DMS114 treated with DMSO at 0.1 percent for 48 hours (cell line): Measurements from ENCODE around the gene CYTH4.
A peak's percentile ranks its signal among the peaks of the same experiment; 100 is the strongest.
"Not testable (repeated sequence)": the region's sequence is repeated elsewhere in the genome, so short reads cannot be mapped to it uniquely, and the experiment has no call there.

Experiments
- DNase-seq: peaks from one replicate; lab custom pipeline; 2025; ENCODE audit not compliant: unreplicated experiment; lab: John Stamatoyannopoulos, UW

The CYTH4 gene

DNA sequence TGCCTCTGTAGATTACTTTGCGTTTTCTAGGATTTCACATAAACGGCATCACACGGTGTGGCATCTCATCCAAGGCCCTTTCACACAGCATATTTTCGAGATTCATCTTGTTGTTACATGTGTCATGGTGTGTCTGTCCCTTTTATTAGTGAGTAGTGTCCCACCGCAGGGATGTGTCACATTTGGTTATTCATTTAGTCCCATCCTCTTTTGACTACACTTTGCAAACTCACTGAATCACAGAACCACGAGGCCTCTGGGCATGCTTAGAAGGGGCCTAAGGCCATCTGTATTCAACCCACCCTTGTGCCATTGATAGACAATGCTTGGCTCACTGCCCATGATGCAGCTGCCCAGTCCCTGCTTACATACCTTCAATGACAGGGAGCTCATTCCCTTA lies 34.1 kb upstream of the CYTH4 start:
- DNase-seq, result no peak

DNA sequence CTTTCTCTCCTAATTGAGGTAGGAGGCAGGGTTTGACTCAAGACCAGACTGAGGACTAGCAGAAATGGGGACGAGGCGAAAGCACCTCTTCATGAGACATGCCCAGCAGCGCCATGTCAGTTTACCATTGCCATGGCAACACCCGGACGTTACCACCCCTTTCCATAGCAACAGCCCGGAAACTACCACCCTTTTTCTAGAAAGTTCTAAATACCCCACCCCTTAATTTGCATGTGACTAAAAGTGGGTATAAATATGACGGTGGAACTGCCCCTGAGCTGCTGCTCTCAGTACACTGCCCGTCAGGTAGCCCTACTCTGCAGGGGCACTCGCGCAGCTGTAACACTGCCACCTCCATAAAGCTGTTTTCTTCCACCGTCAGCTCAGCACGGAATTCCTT lies 32.3 kb upstream of the CYTH4 start:
- no peak for DNase-seq

DNA sequence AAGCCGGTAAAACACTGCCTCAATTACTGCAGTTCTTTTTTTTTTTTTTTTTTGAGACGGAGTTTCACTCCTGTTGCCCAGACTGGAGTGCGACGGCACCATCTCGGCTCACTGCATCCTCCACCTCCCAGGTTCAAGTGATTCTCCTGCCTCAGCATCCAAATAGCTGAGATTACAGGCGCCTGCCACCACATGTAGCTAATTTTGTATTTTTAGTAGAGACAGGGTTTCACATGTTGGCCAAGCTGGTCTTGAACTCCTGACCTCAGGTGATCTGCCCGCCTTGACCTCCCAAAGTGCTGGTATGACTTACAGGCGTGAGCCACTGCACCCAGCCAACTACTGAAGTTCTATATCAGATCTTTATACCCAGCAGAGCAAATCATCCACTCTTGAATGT lies 30.5 kb upstream of the CYTH4 start:
- not testable (repeated sequence) for DNase-seq

DNA sequence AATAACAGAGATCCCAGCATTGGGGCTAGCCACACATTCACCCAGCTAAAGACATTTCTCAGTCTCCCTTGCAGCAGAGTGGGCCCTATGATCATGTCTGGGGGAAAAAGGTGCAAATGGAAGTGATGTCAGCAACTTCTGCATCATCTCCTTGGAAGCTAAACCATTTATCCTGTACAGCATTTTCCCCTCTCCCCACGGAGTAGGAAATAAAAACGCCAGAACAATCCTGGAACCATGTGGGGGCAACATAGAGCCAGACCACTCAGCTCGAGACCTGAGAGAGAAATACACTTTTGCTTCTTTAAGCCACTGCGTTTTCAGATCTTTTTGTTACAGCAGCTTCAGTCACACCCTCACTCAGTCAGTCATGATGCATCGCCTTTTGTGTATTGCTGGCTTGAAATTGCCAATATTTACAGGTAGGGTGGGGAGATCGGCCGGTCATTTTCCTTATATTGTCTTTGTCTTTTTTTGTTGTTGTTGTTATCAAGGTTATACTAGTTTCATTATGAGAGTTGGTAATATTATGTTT lies 29.1 kb upstream of the CYTH4 start:
- DNase-seq, result no peak

DNA sequence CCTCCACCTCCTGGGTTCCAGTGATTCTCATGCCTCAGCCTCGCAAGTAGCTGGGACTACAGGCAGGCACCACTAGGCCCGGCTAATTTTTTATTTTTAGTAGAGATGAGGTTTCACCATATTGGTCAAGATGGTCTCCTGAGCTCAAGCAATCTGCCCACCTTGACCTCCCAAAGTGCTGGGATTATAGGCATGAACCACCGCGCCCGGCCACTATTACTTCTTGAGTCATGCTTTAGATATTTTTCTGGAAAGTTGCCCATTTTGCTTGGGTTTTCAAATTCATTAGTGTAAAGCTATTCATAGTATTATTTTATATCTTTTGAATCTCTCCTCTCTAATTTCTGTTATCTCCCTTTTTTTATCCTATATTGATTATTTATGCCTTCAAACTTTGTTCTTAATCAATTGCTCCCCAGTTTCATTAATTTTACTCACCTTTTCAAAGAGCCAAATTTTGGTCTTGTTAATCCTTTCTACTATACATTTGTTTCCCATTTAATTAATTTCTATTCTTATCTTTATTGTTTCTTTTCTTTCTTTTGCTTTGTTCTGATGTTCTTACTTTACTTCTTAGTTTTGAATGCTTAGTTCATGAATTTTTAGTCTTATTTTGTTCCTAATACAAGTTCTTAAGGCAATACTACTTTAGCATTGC lies 28.0 kb upstream of the CYTH4 start:
- DNase-seq, result no peak

DNA sequence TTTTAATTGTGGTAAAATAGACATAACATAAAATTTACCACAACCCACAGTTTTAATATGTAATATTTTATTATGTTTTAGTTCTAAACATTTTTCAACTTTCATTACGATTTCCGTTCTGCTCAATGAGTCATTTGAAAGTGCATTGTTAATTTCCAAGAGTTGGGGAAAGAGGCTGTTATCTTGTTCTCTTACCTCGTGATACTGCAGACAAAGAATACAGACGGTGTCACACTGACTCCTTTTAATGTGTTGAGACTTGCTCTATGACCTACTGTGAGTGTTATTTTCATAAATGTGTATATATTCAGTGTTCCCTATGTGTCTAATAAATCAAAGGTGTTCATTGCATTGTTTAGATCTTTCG lies 27.5 kb upstream of the CYTH4 start:
- DNase-seq, result no peak

DNA sequence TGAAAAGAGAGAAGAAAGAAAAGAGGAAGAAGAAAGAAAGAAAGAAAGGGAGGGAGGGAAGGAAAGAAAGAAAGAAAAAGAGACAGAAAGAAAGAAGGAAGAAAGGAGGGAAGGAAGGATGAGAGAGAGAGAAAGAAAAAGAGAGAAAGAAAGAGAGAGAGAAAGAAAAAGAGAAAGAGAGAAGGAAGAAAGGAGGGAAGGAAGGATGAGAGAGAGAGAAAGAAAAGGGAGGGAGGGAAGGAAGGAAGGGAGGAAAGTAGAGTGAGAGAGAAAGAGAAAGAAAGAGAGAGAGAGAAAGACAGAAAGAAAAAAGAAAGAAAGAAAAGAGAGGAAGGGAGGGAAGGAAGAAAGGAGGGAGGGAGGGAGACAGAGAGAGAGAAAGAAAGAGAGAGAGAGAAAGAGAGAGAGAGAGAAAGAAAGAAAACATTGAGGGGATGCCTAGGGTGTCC lies 26.7 kb upstream of the CYTH4 start:
- DNase-seq, result no peak

DNA sequence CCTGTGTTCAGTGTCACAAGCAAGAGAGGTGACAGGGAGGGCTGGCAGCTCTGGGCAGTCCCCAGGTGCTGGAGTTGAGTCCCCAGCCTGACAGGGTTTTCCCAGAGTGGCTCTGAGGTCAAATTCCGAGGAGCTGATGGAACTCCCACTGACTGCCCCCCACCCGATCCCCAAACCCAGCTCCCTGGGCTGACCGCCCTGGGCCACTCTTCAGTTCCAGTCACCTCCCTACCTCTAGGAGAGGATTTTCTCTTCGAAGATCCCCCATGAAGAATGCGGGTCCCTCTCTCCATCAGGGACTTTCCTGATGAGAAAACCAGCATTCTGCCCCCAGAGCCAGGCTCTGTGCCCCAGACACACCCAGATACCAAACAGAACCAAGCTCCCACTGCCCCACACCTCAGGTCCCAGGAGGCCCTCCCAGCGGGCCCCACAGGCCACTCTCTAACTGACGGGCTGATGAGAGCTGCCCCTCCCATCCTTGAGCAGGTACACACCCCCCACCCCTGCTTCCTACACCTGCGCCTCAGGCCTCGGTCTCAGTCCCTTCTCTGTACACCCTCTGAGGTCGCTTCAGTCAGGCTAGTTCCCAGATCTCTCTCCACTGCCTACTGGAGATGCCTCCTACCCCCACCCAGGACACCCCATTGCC lies 26.1 kb upstream of the CYTH4 start:
- no peak for DNase-seq

DNA sequence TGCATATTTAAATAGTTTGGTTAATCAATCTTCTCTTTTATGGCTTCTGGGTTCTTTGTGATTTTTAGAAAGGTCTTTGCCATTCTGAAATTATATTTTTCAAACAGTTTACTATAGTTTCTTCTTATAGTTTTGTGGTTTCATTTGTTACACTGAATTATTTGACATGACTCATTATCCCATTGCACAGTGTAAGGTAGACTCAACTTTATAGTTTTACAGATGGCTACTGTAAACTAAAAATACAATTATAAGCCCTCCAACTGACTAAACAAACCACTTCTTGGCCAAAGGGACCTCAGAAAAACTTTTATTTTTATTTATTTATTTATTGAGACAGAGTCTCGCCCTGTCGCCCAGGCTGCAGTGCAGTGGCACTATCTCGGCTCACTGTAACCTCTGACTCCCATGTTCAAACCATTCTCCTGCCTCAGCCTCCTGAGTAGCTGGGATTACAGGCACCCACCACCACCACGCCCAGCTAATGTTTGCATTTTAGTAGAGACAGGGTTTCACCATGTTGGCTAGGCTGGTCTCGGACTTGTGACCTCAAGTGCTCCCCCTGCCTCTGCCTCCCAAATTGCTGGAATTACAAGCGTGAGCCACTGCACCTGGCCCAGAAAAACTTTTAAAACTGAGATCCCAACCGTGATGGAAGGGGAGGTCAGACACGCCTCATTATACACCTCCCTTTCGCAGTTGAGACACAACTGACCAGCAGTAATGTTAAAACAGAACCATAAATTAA lies 24.1 kb upstream of the CYTH4 start:
- DNase-seq, result no peak

DNA sequence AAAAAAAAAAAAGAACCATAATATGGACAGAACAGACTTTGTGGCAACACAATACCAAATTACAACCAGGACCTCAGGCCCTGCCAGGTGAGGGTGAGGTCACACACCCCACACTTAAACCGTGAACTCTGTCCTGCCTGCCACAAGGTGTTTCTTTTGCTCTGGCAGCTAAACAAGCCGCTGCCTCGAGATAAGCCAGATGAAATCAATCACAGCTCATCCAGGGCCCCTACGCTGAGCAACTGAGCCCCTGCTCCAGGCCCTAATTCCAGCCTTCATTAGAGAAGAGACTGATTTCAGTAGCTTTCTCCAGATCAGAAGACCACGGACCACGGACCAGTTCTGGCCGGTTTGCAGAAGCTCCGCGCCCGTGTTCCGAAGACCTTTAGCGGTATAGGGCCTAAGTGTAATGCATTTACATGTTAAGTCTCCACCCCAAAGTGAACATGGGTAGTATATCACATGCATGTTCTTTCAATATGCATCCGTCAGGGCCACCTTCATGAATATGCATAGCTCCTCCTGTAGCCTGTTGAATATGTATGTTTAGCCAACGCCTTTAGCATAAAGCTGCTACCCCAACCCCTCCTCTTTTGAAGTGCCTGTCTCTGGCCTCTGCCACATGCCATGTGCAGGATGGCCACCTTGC lies 23.4 kb upstream of the CYTH4 start:
- DNase-seq, result no peak

DNA sequence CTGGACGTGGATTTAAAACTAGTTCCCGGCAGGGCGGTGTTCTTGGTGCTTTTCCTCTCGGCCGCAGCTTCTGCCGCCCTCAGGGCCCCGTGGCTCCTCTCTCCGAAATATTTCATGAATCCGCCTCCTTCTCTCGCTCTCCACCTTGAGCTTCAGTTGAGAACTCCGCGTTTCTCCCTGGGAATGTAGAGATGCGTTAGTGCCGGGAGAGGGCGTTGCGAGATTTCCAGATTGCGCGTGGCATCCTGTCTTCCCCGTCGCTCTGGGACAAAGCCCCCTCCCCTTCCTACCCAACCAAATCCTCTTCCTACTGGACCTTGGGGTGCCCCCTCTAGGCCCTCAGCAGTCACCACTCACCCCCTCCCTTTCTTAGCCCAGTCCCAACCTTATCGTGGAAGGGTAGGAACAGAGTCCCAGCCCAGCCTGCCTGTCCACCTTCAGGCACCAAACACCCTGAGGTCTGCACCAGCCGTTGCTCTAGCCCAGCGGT lies 22.7 kb upstream of the CYTH4 start:
- no peak for DNase-seq

DNA sequence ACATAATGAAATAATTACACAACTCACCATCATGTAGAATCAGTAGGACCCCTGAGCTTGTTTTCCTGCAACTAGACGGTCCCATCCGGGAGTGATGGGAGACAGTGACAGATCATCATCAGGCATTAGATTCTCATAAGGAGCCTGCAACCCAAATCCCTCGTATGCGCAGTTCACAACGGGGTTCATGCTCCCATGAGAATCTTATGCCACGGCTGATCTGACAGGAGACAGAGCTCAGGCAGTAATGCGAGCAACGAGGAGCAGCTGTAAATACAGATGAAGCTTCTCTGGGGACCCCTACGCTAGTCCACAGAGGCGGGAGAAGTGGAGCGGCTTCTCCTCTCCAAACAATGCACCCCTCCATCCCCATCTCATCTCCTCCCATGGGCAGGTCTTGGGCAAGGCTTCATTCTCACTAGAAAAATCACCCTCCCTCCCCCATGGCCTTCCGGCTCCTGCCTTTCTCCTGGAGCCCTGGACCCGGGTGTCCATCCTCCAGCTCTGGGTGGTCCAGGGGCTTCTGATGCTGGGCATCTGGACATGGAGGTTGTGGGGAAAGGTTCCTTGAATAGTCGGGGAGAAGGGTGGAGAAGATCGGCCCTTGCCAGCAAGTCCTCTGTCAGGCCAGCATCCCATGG lies 22.0 kb upstream of the CYTH4 start:
- no peak for DNase-seq

DNA sequence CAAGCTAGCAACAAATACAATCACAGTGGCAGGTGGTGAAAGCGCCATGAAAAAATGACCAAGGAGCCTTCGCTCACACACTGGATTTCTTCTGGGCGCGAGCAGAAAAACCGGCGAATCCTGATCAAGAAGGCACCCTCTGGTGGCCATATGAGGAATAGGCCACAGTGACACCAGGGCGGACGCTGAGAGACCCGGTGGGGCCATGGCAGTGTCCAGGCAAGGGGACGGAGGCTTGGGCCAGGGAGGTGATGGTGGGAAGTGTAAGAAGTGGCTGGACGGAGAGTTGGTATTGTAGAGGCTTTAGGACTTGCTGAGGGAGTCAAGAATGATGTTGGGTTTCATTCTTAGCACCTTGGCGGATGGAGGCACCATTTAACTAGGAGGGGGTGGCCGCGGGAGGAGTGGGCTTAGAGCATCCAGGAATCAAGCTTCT lies 21.4 kb upstream of the CYTH4 start:
- DNase-seq, result peak; percentile 19

DNA sequence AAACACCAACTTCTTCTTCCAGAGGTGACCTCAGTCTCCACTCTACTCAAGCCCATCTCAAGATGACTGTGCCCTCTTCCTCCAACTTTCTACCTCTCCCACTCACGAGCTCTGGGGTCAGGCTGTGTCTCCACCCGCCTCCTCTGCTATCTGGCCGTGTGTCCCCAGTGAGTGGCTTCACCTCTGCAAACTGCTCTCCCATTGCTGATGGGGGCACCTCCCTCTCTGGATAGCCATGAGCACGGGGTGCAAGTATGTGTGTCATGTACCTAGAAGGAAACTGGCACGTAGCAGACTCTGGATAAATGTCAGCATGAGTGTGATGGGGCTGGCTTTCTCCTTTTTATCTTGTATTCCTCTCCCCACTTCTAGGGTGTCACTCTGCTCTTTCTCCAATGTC lies 20.0 kb upstream of the CYTH4 start:
- no peak for DNase-seq

DNA sequence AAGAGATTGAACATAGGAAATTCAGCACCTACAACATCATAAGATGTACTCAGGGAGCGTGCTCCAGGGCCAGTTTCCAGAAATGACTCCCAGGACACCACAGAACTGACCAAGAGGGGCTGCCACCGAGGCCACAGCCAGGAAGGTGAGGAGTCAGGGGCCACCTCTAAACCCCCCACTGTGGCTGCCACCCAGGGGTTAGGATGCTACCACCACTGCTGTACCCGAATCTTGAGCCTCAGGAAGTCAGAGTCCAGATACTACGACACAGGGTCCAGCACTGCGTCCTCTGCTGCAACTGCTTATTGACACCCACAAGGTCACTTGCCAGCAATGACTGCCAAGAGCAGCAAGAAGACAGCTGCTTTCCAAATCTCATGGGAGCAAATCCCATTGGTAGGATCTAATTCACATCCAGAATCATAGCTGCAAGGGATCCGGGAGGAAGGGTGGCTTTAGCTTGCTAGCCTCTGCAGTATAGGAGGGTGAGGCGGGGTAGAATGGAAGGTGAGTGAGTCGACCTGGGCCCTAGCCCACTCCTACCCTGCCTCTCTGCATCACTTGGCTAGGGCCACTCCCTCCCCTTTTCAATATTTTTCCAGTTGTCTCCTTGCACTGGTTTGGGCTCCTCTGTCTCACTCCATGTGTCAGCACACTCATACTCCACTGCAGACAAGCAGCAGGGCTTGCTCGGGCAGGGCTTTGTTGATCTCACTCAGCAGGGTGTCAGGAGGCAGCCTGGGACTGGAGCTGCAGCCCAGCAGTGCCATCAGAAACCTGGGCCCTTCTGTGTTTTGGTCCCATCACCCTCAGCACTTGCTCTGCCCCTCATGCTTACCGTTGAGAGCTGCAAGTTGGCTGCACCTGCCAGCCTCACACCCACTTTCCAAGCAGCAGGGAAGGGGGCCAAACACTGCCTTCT lies 18.1 kb upstream of the CYTH4 start:
- DNase-seq, result no peak

DNA sequence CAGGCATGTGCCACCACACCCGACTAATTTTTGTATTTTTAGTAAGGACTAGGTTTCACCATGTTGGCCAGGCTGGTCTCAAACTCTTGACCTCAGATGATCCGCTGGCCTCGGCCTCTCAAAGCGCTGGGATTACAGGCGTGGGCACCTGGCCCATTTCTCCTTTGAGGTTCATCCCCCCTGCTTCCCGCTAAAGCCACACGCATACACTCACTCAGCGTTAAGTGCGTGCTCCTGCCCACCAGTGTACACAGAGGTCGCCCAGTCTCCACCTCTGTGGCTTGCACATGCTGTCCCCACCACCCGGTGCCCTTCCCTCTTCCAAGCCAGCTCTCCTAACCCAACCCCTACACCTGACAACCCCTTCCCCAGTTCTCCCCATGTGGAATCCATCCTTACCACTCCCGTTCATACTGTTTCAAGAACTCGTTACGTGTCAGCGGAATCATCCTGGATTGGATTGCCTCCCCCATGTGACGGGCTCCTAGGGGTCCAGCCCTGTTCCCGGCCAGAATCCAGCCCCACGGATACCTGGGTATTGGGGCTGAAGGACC lies 15.7 kb upstream of the CYTH4 start:
- DNase-seq, result no peak

DNA sequence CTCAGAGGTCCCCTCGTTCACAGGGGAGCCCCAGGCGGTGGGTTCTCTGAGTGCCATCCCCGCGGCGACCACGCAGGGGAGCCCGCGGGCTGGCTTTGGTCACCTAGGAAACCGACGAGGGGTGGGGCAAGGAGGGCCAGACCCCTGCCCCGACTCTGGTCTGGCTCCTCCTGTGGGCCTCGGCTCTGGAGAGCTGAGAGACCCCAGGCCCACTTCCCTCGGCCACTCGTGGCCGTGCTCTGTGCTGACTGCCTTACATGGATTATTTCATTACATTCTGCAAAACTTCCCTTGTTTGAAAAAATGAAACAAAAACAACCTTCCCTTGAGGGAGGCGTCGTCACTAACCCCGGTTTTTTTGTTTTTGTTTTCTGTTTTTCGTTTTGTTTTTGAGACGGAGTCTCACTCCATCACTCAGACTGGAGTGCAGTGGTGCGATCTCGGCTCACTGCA lies 15.1 kb upstream of the CYTH4 start:
- DNase-seq, result no peak

DNA sequence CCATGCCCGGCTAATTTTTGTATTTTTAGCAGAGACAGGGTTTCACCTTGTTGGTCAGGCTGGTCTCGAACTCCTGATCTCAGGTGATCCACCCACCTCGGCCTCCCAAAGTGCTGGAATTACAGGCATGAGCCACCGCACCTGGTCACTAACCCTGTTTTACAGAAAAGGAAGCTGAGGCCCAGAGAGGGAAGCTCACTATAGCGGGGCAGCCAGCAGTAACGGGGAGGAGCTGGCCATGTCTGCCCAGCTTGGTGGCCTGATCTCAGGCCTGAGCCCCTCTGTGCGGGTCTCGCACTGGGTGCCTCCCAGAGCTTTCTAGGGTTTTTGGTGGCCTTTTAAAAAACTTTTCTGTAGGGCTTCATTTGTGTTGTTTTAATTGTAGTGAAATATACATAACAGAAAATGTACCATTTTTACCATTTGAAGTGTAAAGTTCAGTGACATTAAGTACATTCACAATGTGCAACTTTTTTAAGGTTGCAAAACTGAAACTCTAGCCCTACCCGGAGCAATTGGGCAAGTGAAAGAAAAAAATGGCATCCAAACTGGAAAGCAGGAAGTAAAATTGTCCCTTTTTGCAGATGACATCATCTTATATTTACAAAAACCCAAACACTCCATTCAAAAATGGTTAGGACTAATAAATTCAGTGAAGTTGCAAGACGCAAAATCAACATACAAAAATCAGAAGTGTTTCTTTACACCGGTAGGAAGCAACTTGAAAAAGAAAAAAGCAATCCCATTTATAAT lies 14.5 kb upstream of the CYTH4 start:
- DNase-seq, result no peak
